Measurements from ENCODE around the gene PI4K2B.

The PI4K2B gene

DNA sequence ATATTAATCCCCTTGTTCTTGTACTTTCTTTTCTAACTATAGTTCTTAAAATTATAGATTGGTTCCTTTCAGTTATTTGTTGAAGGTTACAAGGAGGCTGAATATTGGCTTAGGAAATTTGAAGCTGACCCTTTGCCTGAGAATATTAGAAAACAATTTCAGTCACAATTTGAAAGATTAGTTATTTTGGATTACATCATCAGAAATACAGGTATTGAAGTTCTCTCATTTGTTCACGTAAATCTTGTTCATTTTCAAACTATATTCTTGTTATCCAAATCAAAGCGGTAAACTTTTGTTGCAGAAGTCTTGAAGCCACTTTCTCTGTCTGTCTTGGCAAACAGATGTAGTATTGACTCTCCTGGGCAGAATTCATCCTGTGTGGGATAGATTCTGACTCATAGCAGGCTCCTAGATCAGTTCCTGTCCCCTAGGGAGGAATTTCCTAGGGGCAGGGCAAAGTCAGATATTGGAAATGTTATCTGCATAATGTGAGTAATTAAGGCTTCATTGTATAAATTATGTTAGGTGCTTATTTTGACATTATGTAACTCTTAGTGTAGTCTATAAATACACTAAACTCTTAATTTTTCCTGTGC is 25.2 kb downstream of the PI4K2B start:
- TF ChIP-seq, protein P1, sequence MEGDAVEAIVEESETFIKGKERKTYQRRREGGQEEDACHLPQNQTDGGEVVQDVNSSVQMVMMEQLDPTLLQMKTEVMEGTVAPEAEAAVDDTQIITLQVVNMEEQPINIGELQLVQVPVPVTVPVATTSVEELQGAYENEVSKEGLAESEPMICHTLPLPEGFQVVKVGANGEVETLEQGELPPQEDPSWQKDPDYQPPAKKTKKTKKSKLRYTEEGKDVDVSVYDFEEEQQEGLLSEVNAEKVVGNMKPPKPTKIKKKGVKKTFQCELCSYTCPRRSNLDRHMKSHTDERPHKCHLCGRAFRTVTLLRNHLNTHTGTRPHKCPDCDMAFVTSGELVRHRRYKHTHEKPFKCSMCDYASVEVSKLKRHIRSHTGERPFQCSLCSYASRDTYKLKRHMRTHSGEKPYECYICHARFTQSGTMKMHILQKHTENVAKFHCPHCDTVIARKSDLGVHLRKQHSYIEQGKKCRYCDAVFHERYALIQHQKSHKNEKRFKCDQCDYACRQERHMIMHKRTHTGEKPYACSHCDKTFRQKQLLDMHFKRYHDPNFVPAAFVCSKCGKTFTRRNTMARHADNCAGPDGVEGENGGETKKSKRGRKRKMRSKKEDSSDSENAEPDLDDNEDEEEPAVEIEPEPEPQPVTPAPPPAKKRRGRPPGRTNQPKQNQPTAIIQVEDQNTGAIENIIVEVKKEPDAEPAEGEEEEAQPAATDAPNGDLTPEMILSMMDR (IDR thresholded peaks at IDR 0.05), result no peak

DNA sequence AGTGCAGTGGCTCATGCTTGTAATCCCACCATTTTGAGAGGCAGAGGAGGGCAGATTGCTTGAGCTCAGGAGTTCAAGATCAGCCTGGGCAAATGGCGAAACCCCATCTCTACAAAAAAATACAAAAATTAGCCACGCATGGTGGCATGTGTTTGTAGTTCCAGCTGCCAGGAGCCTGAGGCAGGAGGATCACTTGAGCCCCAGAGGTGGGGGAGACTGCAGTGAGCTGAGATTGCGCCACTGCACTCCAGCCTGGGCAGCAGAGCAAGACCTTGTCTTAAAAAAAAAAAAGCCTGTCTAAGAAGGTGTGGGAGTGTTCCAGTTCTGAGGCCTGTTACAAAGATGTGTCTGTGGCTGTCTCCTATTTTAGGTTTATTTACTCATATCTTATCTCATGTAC is 38.0 kb downstream of the PI4K2B start:
- TF ChIP-seq, protein P1 (IDR thresholded peaks at IDR 0.05), result no peak

DNA sequence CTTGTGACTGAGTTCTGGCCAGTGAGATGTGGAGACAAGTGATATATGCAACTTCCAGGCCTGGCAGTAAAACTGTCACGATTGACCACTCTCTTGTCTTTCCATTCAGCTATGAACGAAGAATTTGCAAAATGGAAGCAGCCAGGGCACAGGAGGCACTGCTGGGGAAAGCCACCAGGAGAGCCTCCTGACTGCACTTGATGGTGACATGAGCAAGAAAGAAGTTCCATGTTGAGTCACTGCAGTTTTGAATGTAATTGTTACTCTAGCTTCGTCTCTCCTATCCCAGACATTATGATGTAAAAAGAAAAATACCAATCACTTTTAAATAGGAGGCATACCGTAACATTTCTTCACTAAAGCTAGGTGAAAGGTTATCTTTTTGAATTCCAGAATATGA is 46.4 kb downstream of the PI4K2B start:
- TF ChIP-seq, protein P1 (IDR thresholded peaks at IDR 0.05), result no peak

DNA sequence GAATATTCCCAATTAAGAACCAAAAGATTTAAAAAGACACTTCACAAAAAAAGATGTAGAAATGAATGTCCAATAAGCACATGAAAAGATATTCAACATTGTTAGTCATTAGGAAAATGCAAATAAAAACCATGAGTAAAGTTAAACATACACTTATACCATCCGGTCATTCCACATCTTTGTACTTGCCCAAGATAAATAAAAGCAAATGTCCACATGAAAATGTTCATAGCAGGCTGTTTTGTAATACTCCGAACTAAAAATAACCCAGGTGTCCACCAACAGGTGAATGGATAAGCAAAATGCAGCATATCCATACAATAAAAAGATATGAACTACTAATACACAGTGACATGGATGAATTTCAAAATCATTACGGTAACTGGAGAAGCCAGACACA is 50.1 kb downstream of the PI4K2B start:
- TF ChIP-seq, protein P1 (IDR thresholded peaks at IDR 0.05), result no peak

DNA sequence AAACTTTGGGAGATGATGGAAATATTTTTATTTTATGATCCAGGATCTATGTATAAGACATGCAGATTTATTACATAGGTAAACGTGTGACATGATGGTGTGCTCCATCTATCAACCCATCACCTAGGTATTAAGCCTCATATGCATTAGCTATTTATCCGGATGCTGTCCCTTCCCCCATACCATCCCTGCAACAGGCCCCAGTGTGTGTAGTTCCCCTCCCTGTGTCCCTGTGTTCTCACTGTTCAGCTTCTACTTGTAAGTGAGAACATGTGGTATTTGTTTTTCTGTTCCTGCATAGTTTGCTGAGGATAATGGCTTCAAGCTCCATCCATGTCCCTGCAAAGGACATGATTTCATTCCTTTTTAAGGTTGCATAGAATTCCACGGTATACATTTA is 50.6 kb downstream of the PI4K2B start:
- TF ChIP-seq, protein P1 (IDR thresholded peaks at IDR 0.05), result no peak

DNA sequence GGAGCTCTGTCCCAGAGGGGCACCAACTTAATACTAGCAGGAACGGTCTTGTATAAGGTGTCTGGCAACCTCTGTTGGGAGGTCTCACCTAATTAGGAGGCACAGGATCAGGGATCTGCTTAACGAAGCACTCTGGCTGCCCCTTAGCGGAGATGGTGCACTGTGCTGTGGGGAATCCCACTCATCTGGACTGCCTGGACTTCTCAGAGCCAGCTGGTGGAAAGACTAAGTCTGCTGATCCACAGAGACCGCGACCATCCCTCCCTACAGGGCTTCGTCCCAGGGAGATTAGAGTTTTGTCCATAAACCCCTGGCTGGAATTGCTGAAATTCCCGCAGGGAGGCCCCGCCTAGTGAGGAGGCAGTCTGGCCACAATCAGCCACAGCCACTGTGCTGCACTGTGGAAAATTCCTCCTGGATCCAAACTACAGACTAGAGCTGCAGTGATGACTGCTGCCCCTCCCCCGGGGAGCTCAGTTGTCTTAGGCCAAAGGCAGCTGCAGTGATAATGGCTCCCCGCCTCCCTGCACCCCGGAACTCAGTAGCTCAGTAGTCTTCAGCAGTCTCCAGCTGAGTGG is 56.7 kb downstream of the PI4K2B start:
- TF ChIP-seq, protein P1 (IDR thresholded peaks at IDR 0.05), result no peak

DNA sequence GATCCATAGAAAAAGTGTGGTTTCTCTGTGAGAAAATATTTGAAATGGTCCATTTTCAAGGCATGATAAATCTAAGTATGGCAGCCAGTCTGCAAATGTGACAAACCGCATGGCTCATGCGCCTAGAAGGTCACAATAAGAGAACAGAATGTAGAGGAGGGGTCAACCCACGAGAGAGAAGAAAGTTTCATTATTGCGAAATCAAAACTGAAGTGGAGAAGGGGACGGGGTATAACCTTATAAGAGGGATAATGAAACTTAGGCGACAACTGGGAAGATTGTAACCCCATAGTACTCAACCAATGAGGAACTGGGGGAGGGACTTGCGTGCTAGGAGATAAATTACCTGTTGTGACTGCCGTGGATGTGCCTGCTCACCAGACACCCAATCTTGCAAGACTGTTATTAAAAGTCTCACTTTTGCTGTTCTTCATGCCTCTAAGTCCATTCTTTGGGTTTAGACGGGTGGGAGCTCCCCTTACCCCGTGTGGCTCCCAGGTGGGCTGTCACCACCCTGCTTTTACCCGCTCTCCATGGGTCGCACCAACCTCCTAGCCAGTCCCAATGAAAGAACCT is 57.4 kb downstream of the PI4K2B start:
- TF ChIP-seq, protein P1 (IDR thresholded peaks at IDR 0.05), result no peak

Measured in LNCAP (cell line).